Measurements from ENCODE around the gene KIDINS220.

DNA sequence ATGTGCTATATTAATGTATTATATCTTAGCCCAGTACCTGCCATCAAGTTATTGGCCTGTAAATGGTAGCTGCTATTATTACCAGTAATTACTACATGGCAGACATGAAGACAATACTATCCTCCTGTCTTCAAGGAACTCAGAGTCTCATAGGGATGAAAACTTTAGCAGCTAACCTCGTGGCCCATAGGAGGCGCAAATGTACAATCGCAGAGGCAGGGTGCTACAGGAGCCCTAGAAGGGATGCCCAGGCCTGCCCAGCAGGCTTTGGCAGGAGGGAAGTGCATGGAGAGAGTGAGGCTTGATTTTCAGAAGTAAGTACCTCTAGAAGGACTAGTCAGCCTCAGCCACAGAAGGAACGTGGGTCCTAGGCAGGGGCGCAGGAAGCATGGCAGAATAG lies 44.7 kb upstream of the KIDINS220 start:
- TF ChIP-seq, protein P1, sequence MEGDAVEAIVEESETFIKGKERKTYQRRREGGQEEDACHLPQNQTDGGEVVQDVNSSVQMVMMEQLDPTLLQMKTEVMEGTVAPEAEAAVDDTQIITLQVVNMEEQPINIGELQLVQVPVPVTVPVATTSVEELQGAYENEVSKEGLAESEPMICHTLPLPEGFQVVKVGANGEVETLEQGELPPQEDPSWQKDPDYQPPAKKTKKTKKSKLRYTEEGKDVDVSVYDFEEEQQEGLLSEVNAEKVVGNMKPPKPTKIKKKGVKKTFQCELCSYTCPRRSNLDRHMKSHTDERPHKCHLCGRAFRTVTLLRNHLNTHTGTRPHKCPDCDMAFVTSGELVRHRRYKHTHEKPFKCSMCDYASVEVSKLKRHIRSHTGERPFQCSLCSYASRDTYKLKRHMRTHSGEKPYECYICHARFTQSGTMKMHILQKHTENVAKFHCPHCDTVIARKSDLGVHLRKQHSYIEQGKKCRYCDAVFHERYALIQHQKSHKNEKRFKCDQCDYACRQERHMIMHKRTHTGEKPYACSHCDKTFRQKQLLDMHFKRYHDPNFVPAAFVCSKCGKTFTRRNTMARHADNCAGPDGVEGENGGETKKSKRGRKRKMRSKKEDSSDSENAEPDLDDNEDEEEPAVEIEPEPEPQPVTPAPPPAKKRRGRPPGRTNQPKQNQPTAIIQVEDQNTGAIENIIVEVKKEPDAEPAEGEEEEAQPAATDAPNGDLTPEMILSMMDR (conservative IDR thresholded peaks at IDR 0.05 in 1 of 2, IDR thresholded peaks at IDR 0.05 in 1 of 2; ENCODE audit: extremely low read depth in 1 of 2, insufficient read depth in 1 of 2, low read depth in 1 of 2, low read length in 2 of 2), result peak; percentile 53 to 62
- TF ChIP-seq EZH2 (IDR thresholded peaks at IDR 0.05; ENCODE audit: borderline replicate concordance, low read length), result no peak
